Suprapubic skin (tissue), 4 donors: ENCODE results near the gene BDNF.

ENCODE experiments used
- EP300 ChIP-seq: sonication (generic); formaldehyde crosslinking; IDR thresholded peaks from one replicate; pipeline ENCODE4 v1.6.1; 2017; ENCODE audit warnings: antibody characterized with exemption
- POLR2AphosphoS5 ChIP-seq, 3 donors: sonication (generic); formaldehyde crosslinking; IDR thresholded peaks; one replicate each; pipeline ENCODE4 v1.6.1; 2017; ENCODE audit warnings: antibody characterized with exemption in 3 of 3
- TF ChIP-seq, protein P1 (sequence below), 2 donors: fragments of 200-600 bp in 1 of 2; fragments of 450-650 bp in 1 of 2; sonication (generic) in 1 of 2; IDR thresholded peaks; one replicate each; pipeline ENCODE4 v1.5.1; 2016 to 2019; ENCODE audit warnings: antibody characterized with exemption in 2 of 2, mild to moderate bottlenecking in 1 of 2, moderate library complexity in 1 of 2

DNA sequence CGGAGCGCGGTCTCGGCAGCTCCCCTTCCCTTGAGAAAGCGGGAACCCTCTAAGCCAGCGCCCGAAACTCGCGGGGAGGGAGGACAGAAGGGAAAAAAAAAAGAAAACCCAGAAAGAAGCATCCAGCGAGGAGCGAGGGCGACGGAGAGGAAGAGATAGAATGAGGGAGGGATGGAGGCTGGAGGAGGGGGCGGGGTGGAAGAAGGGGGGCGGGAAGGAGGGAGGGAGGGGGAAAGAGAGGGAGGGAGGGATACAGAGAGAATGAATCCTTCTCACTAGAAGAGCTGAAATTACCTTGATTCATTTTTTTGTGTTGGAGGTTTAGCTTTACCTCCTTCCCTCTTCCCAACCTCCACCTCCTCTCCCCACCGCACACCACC is 19.3 kb upstream of the BDNF start:
- TF ChIP-seq, protein P1, sequence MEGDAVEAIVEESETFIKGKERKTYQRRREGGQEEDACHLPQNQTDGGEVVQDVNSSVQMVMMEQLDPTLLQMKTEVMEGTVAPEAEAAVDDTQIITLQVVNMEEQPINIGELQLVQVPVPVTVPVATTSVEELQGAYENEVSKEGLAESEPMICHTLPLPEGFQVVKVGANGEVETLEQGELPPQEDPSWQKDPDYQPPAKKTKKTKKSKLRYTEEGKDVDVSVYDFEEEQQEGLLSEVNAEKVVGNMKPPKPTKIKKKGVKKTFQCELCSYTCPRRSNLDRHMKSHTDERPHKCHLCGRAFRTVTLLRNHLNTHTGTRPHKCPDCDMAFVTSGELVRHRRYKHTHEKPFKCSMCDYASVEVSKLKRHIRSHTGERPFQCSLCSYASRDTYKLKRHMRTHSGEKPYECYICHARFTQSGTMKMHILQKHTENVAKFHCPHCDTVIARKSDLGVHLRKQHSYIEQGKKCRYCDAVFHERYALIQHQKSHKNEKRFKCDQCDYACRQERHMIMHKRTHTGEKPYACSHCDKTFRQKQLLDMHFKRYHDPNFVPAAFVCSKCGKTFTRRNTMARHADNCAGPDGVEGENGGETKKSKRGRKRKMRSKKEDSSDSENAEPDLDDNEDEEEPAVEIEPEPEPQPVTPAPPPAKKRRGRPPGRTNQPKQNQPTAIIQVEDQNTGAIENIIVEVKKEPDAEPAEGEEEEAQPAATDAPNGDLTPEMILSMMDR (IDR thresholded peaks at IDR 0.05), result no peak
- no peak for TF ChIP-seq POLR2AphosphoS5 (IDR thresholded peaks at IDR 0.05)
- no peak for TF ChIP-seq EP300
